Stomach (tissue), 4 donors: ENCODE results near the gene CFAP299.

Experiments
- CTCF ChIP-seq, 7 experiments: fragments of 450-650 bp in 4 of 7; fragments of 200-600 bp in 3 of 7; sonication (generic) in 3 of 7; IDR thresholded peaks; one replicate each; pipeline ENCODE4 v1.5.1; 2016 to 2019; ENCODE audit warnings: antibody characterized with exemption in 7 of 7, control low read depth in 2 of 7, mild to moderate bottlenecking in 1 of 7
- EP300 ChIP-seq: sonication (generic); formaldehyde crosslinking; IDR thresholded peaks from one replicate; pipeline ENCODE4 v1.6.1; 2017; ENCODE audit warnings: antibody characterized with exemption
- POLR2A ChIP-seq, 4 donors: fragments of 450-650 bp; IDR thresholded peaks; one replicate each; pipeline ENCODE4 v1.6.1; 2016; ENCODE audit warnings: antibody characterized with exemption in 4 of 4, control low read depth in 2 of 4, mild to moderate bottlenecking in 1 of 4, moderate library complexity in 1 of 4
- POLR2AphosphoS5 ChIP-seq, 3 donors: sonication (generic); formaldehyde crosslinking; IDR thresholded peaks; one replicate each; pipeline ENCODE4 v1.6.1; 2016; ENCODE audit warnings: antibody characterized with exemption in 3 of 3

- no peak for TF ChIP-seq CTCF (IDR thresholded peaks at IDR 0.05)
- no peak for TF ChIP-seq POLR2AphosphoS5 (IDR thresholded peaks at IDR 0.05)
- no peak for TF ChIP-seq EP300
- no peak for TF ChIP-seq POLR2A (IDR thresholded peaks at IDR 0.05)
These were observed 668.1 kb downstream of the CFAP299 start for GRCh38 chr4:81003597-81004111.
